Activated CD8-positive, alpha-beta memory T cell treated with anti-CD3 and anti-CD28 coated beads, Interleukin-2, amount 50 U/mL, for 24 hours (primary cell): ENCODE measurements around the gene TREH.
"Not testable (repeated sequence)": the region's sequence is repeated elsewhere in the genome, so short reads cannot be mapped to it uniquely, and the experiment has no call there.

ENCODE experiments used
- DNase-seq: peaks from one replicate; pipeline ENCODE4 v3.0.0-alpha.2; 2020; ENCODE audit errors: extremely low read depth

The TREH gene

GRCh38 chr11:118612378-118612777, 67.1 kb downstream of the TREH start:
- DNase-seq: no peak

DNA sequence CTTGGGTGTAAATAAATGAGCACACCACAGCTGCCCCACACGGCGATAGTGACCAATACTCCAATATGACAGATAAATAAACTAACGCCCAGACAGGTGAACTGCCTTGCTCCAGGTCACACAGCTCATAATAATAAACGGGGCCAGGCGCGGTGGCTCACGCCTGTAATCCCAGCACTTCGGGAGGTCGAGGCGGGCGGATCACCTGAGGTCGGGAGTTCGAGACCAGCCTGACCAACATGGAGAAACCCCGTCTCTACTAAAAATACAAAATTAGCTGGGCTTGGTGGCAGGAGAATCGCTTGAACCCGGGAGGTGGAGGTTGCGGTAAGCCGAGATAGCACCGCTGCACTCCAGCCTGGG, 68.0 kb downstream of the TREH start:
- DNase-seq: not testable (repeated sequence)

DNA sequence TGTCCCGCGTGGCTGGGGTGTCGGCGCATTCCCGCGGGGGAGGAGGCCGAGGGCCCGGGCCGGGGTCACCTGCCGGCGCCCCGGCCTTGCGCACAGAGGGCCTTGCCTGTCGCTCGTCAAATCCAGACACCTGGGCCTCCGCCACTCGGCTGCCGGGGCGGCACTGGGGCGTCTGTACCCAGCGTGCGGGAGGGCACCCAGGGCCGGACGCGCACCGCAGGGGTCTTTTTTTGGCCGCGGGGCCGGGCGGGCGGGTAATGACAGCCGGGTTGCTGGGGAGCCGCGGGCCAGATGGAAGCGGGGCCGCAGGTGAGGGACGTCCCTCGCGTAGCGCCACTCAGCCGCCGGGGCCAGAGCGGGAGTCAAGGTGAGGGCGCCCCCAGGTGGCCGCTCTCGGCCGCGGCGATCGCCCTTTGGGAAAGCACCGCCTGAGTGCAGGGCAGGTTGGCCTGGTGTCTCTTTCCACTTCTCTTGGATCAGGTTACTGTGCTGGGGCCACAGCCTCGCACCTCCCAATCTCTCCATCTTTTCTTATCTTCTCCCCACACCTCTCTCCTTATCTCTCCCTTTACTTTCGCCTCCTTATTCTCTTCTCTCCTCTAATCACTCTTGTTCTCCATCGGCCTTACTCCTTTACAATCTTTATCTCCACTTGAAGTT, 68.5 kb downstream of the TREH start:
- peak; percentile 44 for DNase-seq

GRCh38 chr11:118610225-118610772, 69.2 kb downstream of the TREH start:
- DNase-seq: no peak

DNA sequence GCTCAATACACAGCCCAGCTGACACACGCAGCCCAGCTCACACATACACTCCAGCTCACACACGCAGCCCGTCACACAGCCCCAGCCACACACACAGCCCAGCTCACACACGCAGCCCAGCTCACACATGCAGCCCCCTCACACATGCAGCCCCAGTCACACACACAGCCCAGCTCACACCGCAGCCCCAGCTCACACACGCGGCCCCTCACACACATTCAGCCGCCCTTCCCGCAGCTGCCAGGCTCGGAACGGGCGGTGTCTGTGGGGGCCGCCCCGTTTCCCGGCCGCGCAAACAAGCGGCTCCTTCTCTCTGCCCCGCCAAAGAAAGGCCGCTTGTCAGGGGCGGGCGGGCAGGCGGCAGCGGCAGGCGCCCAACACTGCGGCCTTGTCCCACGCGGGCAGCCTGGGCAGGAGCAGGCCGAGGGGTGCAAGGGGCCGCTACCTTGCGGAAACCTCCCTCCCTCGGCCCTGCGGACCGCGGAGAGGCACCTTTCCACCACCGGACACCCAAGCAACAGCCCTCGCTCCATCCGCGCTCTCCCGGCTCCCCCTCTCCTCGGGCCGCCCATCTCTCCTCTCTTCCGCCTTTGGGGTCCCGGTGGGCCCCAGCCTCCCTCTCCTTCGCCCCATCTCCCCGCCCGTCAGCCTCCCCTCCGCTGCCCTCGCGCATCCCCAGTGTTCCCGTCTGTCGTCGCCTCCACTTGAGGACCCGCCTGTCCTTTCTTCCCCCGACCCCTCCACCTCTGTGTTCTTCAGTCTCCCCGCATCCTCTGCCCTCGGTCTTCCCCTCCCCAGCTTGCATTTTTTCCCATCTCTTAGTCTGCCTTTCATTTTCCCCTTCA, 69.8 kb downstream of the TREH start:
- DNase-seq: no peak

DNA sequence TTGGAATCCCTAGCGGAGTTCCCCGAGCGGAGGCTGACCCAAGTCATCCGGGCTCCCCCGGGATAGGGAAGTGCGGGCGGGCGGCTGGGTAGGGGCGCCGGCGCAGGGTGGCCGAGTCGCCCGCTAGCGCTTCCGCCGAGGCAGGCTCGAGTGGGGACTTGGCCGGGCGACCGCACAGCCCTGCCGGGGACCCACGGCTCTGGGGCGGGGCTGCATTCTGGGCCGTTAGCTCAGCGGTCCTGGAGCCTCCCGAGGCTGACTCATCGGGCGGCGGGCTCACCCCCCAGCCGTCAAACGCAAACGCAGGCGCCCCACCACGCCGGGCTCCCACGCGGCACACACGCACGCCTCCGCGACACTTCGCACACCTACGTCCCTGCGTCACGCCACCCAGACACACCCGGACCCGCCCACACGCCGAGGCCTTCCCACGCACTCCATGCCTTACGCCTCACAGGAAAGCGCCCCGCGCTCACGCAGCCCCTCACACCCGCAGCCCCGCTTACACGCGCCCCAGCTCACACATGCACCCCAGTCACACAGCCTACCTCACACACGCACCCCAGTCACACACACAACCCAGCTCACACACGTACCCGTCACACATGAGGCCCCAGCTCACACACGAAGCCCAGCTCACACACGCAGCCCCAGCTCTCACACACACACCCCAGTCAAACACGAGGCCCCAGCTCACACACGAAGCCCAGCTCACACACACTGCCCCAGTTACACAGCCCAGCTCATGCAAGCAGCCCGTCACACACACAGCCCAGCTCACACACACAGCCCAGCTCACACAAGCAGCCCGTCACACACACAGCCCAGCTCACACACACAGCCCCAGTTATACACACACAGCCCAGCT, 70.9 kb downstream of the TREH start:
- no peak for DNase-seq

DNA sequence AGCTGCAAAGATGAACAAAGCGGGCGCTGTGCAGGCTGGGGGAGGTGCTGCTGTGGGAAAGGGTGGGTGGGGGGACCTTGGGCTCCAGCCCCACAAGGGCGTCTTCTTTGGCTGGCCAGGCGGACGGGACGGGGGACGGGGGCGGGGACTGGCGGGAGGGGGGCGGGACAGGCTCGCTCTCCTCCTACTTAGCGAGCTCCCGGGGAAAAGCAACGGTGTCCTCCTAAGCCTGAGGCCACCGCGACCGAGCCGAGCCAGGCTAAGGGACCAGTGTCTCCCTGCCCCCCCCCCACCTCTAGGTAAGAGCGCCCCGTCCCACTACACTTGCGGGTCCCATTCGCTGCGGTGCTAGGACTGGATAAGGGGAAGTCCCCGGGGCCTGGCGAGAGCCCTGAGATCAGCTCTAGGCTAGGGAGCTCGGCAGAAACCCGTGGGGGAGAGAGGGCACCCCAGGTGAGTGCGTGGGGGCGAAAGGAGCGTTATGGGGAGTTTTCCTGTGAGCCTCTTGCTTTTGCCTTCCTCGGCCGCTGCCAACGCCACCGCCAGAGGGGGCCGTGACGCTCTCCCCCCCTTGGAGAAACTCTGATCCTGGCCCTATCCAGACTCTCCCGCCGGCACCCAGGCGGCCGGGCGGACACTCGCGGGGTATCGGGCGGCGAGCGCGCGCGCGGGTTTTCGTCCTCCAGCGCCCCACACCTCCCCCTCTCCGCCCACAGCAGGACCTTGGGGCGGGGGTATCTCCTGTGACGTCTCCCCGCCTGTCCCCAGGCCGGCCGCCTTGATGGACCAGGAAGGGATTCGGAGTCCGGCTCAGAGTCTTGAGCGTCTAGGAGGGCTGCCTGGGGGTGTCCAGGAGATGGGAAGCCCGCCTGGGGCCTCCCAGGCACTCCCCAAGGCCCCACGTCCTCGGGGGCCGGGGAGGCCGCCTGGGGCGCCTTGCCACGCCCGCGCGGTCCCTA, 71.8 kb downstream of the TREH start, which contains the start of gene PHLDB1:
PHLDB1 (plus strand) TSS at position 215 of the 959 bp plus-strand sequence. CDS start 6,222 bp downstream, outside the sequence.
- no peak for DNase-seq
